H1 (cell line): Measurements from ENCODE around the gene SPPL2B. TPM values are rescaled to one million over a fixed set of nuclear protein-coding genes. Genes with fewer than 3 reads are reported as not detected.

ENCODE experiments used
- EGR1 ChIP-seq: IDR thresholded peaks from 2 replicates; pipeline ENCODE4 v1.6.1; 2011; ENCODE audit warnings: low read depth, low read length, borderline replicate concordance
- PHF8 ChIP-seq: fragments of 200-600 bp; sonication (generic); conservative IDR thresholded peaks from 2 replicates; pipeline ENCODE4 v1.7.1; 2012; ENCODE audit warnings: low read depth, mild to moderate bottlenecking, inconsistent platforms, low read length, moderate library complexity
- TCF12 ChIP-seq: IDR thresholded peaks from 2 replicates; pipeline ENCODE4 v1.6.1; 2011; ENCODE audit warnings: low read depth, mild to moderate bottlenecking, low read length
- polyA plus RNA-seq, 7 experiments: library from polyadenylated mRNA; depleted of rRNA in 3 of 7; stranded (reverse) in 5 of 7; unstranded in 2 of 7; fragments of >200 nt in 5 of 7; fragments of 200-250 nt in 2 of 7; gene quantifications; 1 replicate in 5 of 7; 2 replicates in 1 of 7; 4 replicates in 1 of 7; pipeline versions ENCODE4 v1.2.1 to v1.2.3, GENCODE V29; 2011 to 2013; ENCODE audit warnings: missing spikeins in 2 of 7, mixed read lengths in 2 of 7
- total RNA-seq: library from RNA; stranded (reverse); fragmentation: NEBNext Ultra II Directional; extraction: Animal tissue kit (Norgen Biotek cat#: 25700); gene quantifications from 2 replicates; pipeline ENCODE4 v1.2.1, GENCODE V29; 2021

The SPPL2B gene
- total and polyA plus RNA-seq, 2 of the 8 experiments (the other 6 are each of a cell fraction or from before 2014, with no cell fraction given): 34.8 to 55.7 TPM

DNA sequence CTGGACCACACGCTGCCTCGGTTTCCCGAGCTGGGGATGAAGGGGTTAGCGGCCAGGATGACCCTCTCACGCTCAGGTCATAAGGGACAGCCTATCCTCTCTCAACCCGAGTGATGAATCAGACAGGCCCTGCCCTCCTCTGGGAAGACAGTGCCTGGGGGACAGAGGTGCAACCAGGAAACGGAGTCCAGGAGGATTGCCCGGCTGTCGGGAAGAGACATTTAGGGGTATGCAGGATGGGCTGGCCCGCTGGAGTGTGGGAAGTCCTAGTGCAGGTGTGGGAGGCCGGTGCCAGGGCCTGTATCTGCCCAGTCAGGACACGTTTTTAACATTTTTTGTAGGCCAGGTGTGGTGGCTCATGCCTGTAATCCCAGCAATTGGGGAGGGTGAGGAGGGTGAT lies 8.4 kb upstream of the SPPL2B start (continued):
- TF ChIP-seq TCF12: no peak
- TF ChIP-seq PHF8: no peak
- TF ChIP-seq EGR1: no peak
